Glomerular endothelial cell (primary cell): ENCODE results near the gene TAL1. TPM values are rescaled to one million over a fixed set of nuclear protein-coding genes. Genes with fewer than 3 reads are reported as not detected.

Experiments
- DNase-seq: peaks from one replicate; pipeline ENCODE4 v3.0.0-alpha.2; 2011; ENCODE audit warnings: low read depth, low spot score; ENCODE audit errors: extremely low read depth
- total RNA-seq: library from RNA; depleted of rRNA; stranded (reverse); fragments of >200 nt; gene quantifications from 2 replicates; pipeline ENCODE4 v1.2.3, GENCODE V29; 2015

Gene TAL1
- total RNA-seq, 1 donor from 2014 or later: 23.2 TPM

DNA sequence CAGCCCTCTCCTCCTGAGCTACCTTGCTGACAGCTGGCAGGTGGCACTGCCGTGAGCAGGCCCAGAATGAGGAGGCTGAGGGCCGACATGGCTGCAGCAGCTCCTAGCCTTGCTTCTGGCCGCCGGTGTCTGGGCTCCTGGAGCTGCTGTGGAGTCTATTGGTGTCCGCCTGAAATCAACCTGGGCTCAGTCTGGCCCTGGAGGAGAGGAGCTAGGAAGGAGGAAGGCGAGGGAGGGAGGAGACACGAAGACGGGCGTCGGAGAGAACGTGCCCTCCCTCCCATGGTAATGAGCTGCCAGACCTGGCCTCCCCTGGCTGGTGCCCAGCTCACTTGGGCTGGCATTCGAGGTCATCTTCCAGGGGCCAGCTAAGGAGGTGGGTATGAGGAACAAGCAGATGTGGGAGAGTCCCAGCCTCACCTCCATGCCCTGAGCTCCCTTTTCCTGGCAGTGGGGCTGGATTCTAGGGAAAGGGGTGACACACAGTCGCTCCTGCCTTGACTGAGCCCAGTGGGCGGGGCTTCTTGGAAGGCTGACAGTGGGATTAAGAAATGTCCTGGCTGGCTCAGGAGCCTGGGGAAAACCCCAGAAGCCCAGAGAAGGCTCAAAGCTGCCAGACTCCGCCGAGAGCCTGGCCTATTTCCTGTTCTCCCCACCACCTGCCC lies 42.0 kb downstream of the TAL1 start, which contains the start of gene PDZK1IP1:
TSS of gene PDZK1IP1 (minus strand) at position 193 of the 665 bp plus-strand sequence. CDS start at position 89, 104 bp downstream.
- no peak for DNase-seq

GRCh38 chr1:47188791-47189785 lies 42.9 kb downstream of the TAL1 start:
- DNase-seq: no peak

GRCh38 chr1:47187926-47188250 lies 44.1 kb downstream of the TAL1 start:
- no peak for DNase-seq

GRCh38 chr1:47187231-47187925 lies 44.6 kb downstream of the TAL1 start:
- DNase-seq: no peak

DNA sequence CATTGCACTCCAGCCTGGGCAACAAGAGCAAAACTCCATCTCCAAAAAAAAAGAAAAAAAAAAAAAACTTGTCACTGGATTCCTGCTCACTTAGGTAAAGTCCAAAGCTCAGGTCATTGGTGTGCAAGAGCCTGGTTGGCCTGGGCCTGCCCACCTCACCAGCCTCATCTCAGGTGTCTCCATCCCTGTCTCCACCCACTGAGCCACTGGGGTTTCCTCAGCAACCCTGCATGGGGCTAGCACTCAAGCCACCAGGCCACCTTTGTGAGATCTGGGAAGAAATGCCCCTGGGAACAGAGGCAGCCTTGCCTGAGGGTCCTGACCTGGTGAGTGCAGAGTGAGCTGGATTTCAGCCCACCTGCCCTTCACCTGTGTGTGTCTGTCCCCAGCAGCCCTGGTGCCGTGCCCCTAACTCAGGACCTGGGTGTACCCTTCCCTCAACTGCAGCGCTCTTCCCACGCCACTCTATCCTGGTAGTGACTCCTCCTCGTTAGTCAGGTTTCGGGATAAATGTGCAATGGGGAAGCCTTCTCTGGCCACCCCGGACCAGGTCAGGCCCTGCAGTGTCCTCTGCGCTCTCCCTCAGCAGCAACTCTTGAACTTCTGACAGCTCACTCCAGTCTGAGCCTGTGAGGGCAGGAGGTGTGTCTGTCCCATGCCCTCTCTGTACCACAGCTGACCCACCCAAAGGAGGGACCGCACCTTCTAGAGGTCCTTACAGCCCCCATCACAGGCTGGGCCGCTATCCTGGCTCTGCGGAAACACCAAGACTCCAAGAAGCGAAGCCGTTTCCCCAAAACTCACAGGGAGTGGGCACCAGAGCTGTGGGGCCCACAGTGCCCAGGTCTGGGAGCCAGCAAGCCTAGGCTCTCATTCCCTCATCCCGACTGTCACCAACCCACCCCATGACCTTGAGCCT lies 45.5 kb downstream of the TAL1 start:
- no peak for DNase-seq

DNA sequence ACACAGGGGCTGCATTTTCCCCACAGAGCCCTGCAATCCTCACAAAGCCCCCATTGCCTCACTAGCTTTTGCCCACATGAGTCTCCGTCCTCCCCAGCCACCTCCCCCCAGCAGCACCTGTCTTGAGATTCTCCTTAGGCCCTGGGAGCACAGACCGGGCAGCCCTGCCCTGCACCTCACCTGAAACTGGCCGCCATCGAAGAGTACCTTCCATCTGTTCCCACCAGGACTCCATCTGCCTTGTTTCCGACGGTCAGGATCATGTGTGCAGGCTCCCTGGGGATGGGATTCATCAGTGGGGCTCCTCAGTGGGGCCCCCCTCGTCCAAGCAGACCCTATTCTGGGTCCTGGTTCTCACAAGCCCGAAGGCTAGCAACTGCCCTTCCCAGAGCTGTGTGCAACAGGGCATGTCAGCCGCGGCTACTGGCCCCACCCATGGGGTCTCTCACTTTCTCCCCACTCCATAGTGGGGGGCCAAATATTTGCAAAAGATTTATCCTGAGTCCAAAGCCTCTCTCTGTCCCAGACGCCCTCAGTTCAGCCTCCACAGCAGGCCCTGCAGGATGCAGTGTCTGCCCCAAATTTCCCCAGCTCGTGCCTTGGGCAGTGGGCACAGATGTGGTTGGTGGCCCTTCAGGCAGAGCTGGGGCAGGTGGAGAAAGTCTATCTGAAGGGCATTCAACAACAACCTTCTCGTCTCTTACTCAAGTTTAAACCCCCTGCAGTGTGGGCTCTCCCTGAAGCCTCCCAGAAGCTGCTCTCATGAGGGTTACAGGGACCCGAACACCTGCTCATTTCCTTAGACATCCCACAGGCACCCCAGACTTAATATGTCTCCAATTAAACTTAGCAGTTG lies 47.0 kb downstream of the TAL1 start:
- DNase-seq: no peak

DNA sequence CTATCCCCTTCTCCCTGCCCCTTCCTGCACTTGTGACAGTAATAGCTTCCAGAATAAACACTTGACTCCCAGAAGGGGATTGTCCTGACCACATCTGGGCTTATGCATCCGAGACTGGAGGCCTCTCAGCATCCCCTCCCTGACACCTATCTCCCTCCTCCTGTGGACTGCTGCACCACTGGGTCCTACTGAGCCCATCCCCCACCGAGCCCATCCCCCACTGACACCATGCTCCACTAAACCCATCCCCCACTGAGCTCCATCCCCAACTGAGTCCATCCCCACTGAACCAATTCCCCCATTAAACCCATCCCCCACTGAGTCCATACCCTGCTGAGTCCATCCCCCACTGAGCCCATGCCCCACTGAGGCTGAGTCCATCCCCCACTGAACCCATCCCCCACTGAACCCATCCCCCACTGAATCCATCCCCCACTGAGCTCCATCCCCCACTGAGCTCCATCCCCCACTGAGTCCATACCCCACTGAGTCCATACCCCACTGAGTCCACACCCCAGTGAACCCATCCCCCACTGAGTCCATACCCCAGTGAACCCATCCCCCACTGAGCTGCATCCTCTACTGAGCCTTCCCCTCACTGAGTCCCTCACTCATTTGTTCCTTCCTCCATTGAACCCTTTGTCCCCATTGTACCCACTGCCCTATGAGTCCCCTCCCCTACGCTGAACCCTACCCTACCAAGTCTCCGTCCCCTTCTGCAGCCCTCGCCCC lies 47.8 kb downstream of the TAL1 start:
- DNase-seq: no peak

DNA sequence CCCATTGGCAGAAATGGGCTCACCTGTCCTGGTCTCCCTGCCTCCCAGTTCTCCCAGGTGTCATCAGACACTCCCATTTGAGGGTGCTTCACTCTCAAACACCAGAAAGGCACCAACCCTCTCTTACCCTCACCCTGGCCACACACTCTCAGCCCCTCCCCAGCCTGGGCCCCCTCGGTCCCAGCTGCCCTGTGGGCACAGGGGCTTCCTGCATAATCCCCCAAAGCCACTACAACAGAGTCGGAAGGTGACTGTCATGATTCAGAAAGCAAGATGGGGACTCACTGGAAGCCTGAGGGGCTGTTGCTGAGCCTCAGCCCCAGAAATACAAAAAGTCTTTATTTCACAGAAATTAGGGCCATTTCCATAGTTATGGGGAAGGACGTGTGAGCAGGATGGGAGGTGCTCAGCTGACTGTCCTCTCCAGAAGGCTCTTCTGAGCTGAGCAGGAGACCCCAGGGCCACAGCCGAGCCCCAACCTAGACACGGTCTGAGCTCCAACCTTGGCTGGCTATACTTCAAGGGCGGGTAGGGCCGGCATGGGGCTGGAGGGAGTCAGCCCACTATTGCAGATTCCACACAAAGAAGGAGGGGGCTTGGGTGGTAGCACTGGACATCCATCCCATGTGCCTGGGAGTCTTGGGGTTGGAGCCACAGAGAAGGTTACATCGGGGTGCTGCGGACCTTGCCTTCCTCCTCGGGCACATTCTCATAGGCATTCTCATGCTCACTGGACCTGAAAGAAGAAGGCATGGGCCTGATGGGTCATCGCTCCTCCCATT lies 48.5 kb downstream of the TAL1 start:
- no peak for DNase-seq

DNA sequence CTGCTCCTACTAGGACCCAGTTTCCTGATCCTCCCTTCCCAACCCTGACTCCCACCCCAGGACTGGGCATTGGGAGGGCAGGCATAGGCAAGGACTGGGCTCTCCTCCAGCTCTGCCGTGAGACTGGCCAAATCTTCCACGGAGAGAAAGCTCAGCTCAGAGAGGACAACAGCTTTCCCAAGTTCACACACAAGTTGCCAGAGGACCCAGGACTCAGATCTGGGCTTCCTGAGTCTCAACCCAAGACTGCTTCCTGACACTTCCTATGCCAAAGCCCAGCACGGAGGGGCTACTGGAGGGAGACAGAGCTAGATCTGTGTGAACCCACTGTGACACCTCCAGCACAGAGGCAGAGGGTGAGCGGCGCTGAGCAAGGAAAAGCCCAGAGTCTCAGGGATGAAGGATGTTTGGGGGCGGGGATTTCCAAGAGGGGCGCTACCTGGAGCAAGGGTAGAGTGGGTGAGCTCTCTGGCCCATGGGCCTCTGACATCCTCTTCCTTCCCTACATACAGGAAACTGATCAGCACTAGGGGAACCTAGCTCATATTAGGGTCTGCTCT lies 49.3 kb downstream of the TAL1 start:
- DNase-seq: no peak

- no peak for DNase-seq
These were observed 49.9 kb downstream of the TAL1 start for GRCh38 chr1:47181955-47182675.

DNA sequence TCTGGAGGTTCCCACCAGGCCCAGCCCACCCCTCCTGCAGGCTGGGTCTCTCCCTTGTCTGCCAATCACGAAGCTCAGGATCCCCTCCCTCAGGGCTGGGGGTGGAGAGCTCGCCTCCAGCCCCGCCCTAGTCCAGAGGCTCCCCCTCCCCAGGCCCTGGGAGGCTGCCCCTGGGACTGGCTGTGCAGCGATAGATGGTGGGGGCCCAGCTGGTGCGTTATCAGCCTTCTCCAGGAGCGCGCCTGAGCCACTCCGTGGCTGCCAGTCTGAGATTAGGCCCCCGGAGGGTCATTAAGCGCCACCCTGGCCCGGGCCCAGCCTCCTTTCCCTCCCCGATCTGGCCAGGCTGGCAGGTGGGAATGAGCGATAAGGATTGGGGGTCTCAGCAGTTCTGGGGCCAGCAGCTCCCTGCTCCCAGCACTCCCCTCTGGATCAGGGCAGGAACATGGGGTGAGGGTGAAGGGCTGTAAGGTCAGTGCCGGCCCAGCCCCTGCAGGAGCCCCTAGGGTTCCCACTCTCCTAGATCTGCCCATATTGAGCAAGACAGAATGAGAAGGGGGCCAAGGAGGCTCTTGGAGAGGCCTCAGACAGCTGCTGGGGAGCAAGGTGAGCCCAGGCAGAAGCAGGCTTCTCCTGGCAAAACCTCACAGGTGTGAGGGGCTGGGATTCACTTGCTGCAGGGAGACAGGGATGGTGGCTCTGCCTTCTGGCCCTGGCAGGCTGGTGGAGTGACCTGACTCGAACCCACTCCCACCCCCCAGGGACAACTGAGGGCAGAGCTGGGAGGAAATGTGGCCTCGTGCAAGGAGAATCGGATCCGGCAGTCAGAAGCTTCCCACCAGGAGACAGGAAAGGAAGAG lies 50.7 kb downstream of the TAL1 start:
- DNase-seq: no peak

GRCh38 chr1:47180603-47181094 lies 51.4 kb downstream of the TAL1 start:
- DNase-seq: no peak

DNA sequence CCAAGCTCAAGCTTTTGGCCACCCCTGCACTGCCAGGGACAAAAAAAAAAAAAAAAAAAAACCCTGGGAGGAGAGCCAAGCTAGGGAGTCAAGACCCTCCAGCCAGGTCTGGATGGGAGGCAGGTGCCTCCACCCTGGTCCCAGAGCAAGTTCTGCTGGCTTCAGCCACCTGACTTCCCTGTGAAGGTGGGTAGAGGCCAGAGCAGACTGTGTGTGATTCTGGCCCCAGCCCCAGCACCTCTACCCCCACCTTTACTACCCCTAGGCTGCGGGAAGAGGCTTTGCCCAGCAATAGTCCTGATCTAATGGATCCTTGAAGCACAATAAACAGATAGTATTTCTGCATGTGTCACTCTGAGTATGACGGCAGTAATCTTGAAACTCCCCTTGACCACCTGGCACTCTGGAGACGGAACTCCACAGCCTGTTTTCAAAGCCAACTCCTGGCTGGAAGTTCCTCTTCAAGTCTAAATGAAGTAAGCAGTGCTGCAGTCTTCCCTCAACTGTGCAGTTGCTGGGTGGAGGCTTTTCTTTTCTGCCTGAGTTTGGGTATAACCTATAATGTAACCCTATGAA lies 51.9 kb downstream of the TAL1 start:
- DNase-seq: no peak

GRCh38 chr1:47179017-47179987 lies 52.7 kb downstream of the TAL1 start:
- peak; percentile 68 for DNase-seq
